ENCODE data around the gene PATJ. TPM values are rescaled to one million over a fixed set of nuclear protein-coding genes. Genes with fewer than 3 reads are reported as not detected.

Gene PATJ
- total and polyA plus RNA-seq, 2 donors (not counting 1 experiment from before 2014, with no cell fraction given) = 8.0 to 45.3 TPM

- ATAC-seq (ENCODE audit: low read depth) (no peak), DNase-seq (no peak)
- H2AFZ ChIP-seq (ENCODE audit: insufficient read depth, low read depth, low read length, poor library complexity, severe bottlenecking) = no peak overlapping the region
- no peaks in the 10 kb centered on the region for H3K79me2 ChIP-seq (ENCODE audit: control insufficient read depth, insufficient read depth, low read length)
- Mint-ChIP-seq H3K4me3 (no peak overlapping the region), H3K9me3 (ENCODE audit: insufficient read depth) (no peaks in the 10 kb centered on the region), H3K27ac (no peak overlapping the region), H3K4me1 (no peaks in the 10 kb centered on the region), H3K27me3 (no peaks in the 10 kb centered on the region)
- CTCF ChIA-PET = interaction anchor here (0.9 kb wide), 1 partner anchor 9 kb away, joined by 3 read pairs; no protein-coding TSS in a partner anchor
- no peak for TF ChIP-seq CTCF (IDR thresholded peaks at IDR 0.05)
- no peak for TF ChIP-seq EZH2 (IDR thresholded peaks at IDR 0.05; ENCODE audit: borderline replicate concordance, insufficient read depth, low read depth, low read length, poor library complexity, severe bottlenecking)
- WGBS (ENCODE audit: insufficient coverage) = 100% methylated on average over 1 of the region's 1 CpG
- no peak overlapping the region for H3K4me2 ChIP-seq (replicated peaks; ENCODE audit: low read depth, low read length, poor library complexity, severe bottlenecking)
- H4K20me1 ChIP-seq (ENCODE audit: control insufficient read depth, insufficient read depth, low read length, poor library complexity, severe bottlenecking) = no peaks in the 10 kb centered on the region
- H3K4me3 ChIP-seq (ENCODE audit: control extremely low read depth in 1 of 5, extremely low read depth in 1 of 5, insufficient read depth in 1 of 5, low read depth in 2 of 5, low read length in 4 of 5) = no peak overlapping the region
- POLR2A ChIA-PET = no interaction called here
- no peaks in the 10 kb centered on the region for H3K4me1 ChIP-seq (ENCODE audit: control insufficient read depth in 2 of 2, insufficient read depth in 2 of 2, low read length in 2 of 2)
- no peaks in the 10 kb centered on the region for H3K9me3 ChIP-seq (ENCODE audit: control extremely low read depth in 1 of 3, control insufficient read depth in 2 of 3, insufficient read depth in 1 of 3, low read length in 2 of 3)
- intact Hi-C loops (cut with micrococcal nuclease) = no loop called here
- no peak overlapping the region for H3K27ac ChIP-seq (ENCODE audit: low read length in 2 of 2)
- no peaks in the 10 kb centered on the region for H3K27me3 ChIP-seq (replicated peaks in 1 of 4; ENCODE audit: control extremely low read depth in 1 of 4, control insufficient read depth in 3 of 4, insufficient read depth in 4 of 4, low read length in 3 of 4)
- H3K36me3 ChIP-seq (replicated peaks in 1 of 2; ENCODE audit: control extremely low read depth in 1 of 2, control insufficient read depth in 1 of 2, extremely low read depth in 1 of 2, insufficient read depth in 2 of 2, low read length in 1 of 2) = no peaks in the 10 kb centered on the region
- no peak overlapping the region for H3K9ac ChIP-seq (ENCODE audit: low read length)
Measured at GRCh38 chr1:62037274-62037673, 295.0 kb downstream of the PATJ start.

DNA sequence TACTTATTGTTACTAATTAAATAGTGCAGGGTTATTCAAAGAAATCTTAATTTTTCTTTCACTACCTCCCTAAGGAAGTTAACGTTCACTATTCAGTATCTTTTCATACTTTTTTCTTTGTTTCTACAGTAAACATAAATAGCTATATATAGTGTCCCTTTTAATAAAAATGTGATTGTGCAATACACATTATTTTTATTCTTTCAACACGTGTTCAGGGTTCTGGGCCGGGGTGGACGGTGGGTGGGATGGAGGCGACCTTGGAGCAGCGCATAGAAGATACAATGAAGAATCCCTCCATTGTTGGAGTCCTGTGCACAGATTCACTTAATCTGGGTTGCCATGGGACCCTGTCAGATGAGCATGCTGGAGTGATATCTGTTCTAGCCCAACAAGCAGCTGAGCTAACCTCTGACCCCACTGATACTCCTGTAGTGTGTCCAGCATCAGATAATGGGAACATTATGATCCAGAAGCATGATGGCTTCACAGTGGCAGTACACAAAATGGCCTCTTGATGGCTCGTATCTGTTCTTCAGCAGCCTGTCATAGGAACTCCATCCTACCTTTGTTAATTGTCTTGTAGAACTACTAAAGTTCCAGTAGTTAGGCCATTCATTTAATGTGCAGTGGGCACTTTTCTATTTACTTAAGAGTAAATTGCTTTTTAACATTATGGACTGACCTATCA, 296.5 kb downstream of the PATJ start:
- no peak overlapping the region for H2AFZ ChIP-seq (ENCODE audit: insufficient read depth, low read depth, low read length, poor library complexity, severe bottlenecking)
- H4K20me1 ChIP-seq (ENCODE audit: control insufficient read depth, insufficient read depth, low read length, poor library complexity, severe bottlenecking) = no peaks in the 10 kb centered on the region
- H3K4me1 ChIP-seq (ENCODE audit: control insufficient read depth in 2 of 2, insufficient read depth in 2 of 2, low read length in 2 of 2) = no peaks in the 10 kb centered on the region
- H3K9ac ChIP-seq (ENCODE audit: low read length) = no peak overlapping the region
- ChIA-PET POLR2A (no interaction called here), CTCF (interaction anchor here (0.6 kb wide), 1 partner anchor 163 kb away, joined by 4 read pairs; no protein-coding TSS in a partner anchor)
- no peak overlapping the region for H3K4me3 Mint-ChIP-seq
- ATAC-seq (ENCODE audit: low read depth) = no peak
- H3K79me2 ChIP-seq (ENCODE audit: control insufficient read depth, insufficient read depth, low read length) = no peaks in the 10 kb centered on the region
- H3K9me3 ChIP-seq (ENCODE audit: control extremely low read depth in 1 of 3, control insufficient read depth in 2 of 3, insufficient read depth in 1 of 3, low read length in 2 of 3) = no peaks in the 10 kb centered on the region
- H3K9me3 Mint-ChIP-seq (ENCODE audit: insufficient read depth) = no peaks in the 10 kb centered on the region
- H3K27ac ChIP-seq (ENCODE audit: low read length in 2 of 2) = no peak overlapping the region
- no peak overlapping the region for H3K27ac Mint-ChIP-seq
- H3K4me3 ChIP-seq (ENCODE audit: control extremely low read depth in 1 of 5, extremely low read depth in 1 of 5, insufficient read depth in 1 of 5, low read depth in 2 of 5, low read length in 4 of 5) = no peak overlapping the region
- no peaks in the 10 kb centered on the region for H3K27me3 Mint-ChIP-seq
- H3K27me3 ChIP-seq (replicated peaks in 1 of 4; ENCODE audit: control extremely low read depth in 1 of 4, control insufficient read depth in 3 of 4, insufficient read depth in 4 of 4, low read length in 3 of 4) = no peaks in the 10 kb centered on the region
- intact Hi-C loops (cut with micrococcal nuclease) = no loop called here
- no peaks in the 10 kb centered on the region for H3K4me1 Mint-ChIP-seq
- 98% methylated on average over 5 of the region's 7 CpGs for WGBS (ENCODE audit: insufficient coverage)
- no peak overlapping the region for H3K4me2 ChIP-seq (replicated peaks; ENCODE audit: low read depth, low read length, poor library complexity, severe bottlenecking)
- TF ChIP-seq EZH2 (IDR thresholded peaks at IDR 0.05; ENCODE audit: borderline replicate concordance, insufficient read depth, low read depth, low read length, poor library complexity, severe bottlenecking) (no peak), CTCF (IDR thresholded peaks at IDR 0.05) (no peak)
- no peak for DNase-seq
- no peaks in the 10 kb centered on the region for H3K36me3 ChIP-seq (replicated peaks in 1 of 2; ENCODE audit: control extremely low read depth in 1 of 2, control insufficient read depth in 1 of 2, extremely low read depth in 1 of 2, insufficient read depth in 2 of 2, low read length in 1 of 2)
